SK-N-MC (cell line): ENCODE results near the gene TIMM9.

Experiments
- EZH2 ChIP-seq: fragments of 200-600 bp; sonication (generic); IDR thresholded peaks from one replicate; pipeline ENCODE4 v1.6.1; 2017; ENCODE audit warnings: antibody characterized with exemption
- FOXP2 ChIP-seq: optimal IDR thresholded peaks from 2 replicates; pipeline ENCODE3; 2011; ENCODE audit warnings: mild to moderate bottlenecking, moderate library complexity; ENCODE audit not compliant: insufficient read depth; ENCODE audit errors: extremely low read length, control extremely low read depth
- POLR2AphosphoS5 ChIP-seq: IDR thresholded peaks from 2 replicates; pipeline ENCODE4 v1.6.1; 2012; ENCODE audit warnings: mild to moderate bottlenecking, low read depth, low read length, borderline replicate concordance

DNA sequence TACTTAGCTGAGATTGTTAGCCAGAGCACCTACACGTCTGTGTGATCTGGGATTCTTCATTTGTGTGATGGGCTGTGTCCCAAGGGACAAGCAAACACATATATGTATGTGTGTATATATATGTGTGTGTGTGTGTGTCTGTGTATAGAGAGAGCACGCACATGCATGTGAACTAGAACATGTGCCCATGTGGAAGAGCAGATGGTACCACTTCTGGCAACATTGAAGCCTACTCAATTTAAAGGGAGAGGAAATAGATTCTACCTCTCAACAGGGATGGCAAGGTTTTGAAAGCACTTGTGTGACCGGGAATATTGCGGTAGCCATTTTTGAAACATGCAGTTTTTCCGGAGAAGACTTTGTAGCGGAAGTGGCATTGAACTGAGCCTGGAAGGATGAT, 30.2 kb downstream of the TIMM9 start:
- TF ChIP-seq EZH2 (no peak), POLR2AphosphoS5 (no peak), FOXP2 (no peak)
